Epidermal melanocyte (primary cell): ENCODE data around the gene MGA.

Source experiments
- DNase-seq: peaks from one replicate; pipeline ENCODE4 v3.0.0; 2011; ENCODE audit warnings: low spot score; ENCODE audit not compliant: insufficient read length

MGA gene

GRCh38 chr15:41658689-41659088 is 1.5 kb upstream of the MGA start:
- no peak for DNase-seq

GRCh38 chr15:41659190-41659589 is 1.0 kb upstream of the MGA start:
- DNase-seq = no peak

GRCh38 chr15:41659855-41660234 is 360 bp upstream of the MGA start:
- no peak for DNase-seq

- DNase-seq = no peak
Measured at GRCh38 chr15:41661078-41661517, 893 bp downstream of the MGA start.

- peak; percentile 70 for DNase-seq
Measured at GRCh38 chr15:41661518-41662225, 1.5 kb downstream of the MGA start.

GRCh38 chr15:41666353-41666920 is 6.2 kb downstream of the MGA start:
- DNase-seq = no peak

- DNase-seq = no peak
Measured at GRCh38 chr15:41669701-41670100, 9.5 kb downstream of the MGA start.

- no peak for DNase-seq
Measured at GRCh38 chr15:41671656-41672648, 11.7 kb downstream of the MGA start.

- DNase-seq = no peak
Measured at GRCh38 chr15:41675337-41675736, 15.1 kb downstream of the MGA start.

GRCh38 chr15:41678742-41679141 is 18.5 kb downstream of the MGA start:
- no peak for DNase-seq

GRCh38 chr15:41683955-41684354 is 23.8 kb downstream of the MGA start:
- DNase-seq = no peak

- no peak for DNase-seq
Measured at GRCh38 chr15:41688671-41689070, 28.5 kb downstream of the MGA start.

- DNase-seq = no peak
Measured at GRCh38 chr15:41689083-41689482, 28.9 kb downstream of the MGA start.

- DNase-seq = no peak
Measured at GRCh38 chr15:41689834-41690233, 29.6 kb downstream of the MGA start.

GRCh38 chr15:41690636-41691035 is 30.4 kb downstream of the MGA start:
- no peak for DNase-seq

- no peak for DNase-seq
Measured at GRCh38 chr15:41691471-41691870, 31.3 kb downstream of the MGA start.

GRCh38 chr15:41692049-41692448 is 31.8 kb downstream of the MGA start:
- no peak for DNase-seq

GRCh38 chr15:41693757-41694156 is 33.6 kb downstream of the MGA start:
- DNase-seq = no peak

GRCh38 chr15:41695750-41696436 is 35.7 kb downstream of the MGA start:
- DNase-seq = no peak

GRCh38 chr15:41698779-41699178 is 38.6 kb downstream of the MGA start:
- DNase-seq = no peak

GRCh38 chr15:41703120-41703519 is 42.9 kb downstream of the MGA start:
- DNase-seq = no peak

- no peak for DNase-seq
Measured at GRCh38 chr15:41713047-41713446, 52.8 kb downstream of the MGA start.
